BJ (cell line): ENCODE results near the gene CYP4A11. TPM values are rescaled to one million over a fixed set of nuclear protein-coding genes. Genes with fewer than 3 reads are reported as not detected.
"Not testable (repeated sequence)": the region's sequence is repeated elsewhere in the genome, so short reads cannot be mapped to it uniquely, and the experiment has no call there.

ENCODE experiments used
- CTCF ChIA-PET: fragments of 350-600 bp; formaldehyde crosslinking; extraction: SDS; loops from one replicate; lab custom pipeline; 2021; ENCODE audit warnings: antibody characterized with exemption, inconsistent platforms; lab: Yijun Ruan, JAX
- POLR2A ChIA-PET: fragments of 300-600 bp; sonication (Branson Sonifier 250); formaldehyde crosslinking; extraction: SDS; loops from one replicate; lab custom pipeline; 2021; ENCODE audit warnings: antibody characterized with exemption; lab: Charles Lee
- DNase-seq: peaks from one replicate; pipeline ENCODE4 v3.0.0-alpha.2; 2011; ENCODE audit warnings: low read depth
- H3K27me3 ChIP-seq: 2 replicates; pipeline ENCODE4 v1.6.0; 2011; ENCODE audit warnings: low read length; ENCODE audit not compliant: control insufficient read depth, insufficient read depth
- H3K36me3 ChIP-seq: 2 replicates; pipeline ENCODE4 v1.5.1; 2011; ENCODE audit warnings: low read length; ENCODE audit not compliant: control insufficient read depth, insufficient read depth
- H3K4me3 ChIP-seq: 2 replicates; pipeline ENCODE4 v1.5.1; 2011; ENCODE audit warnings: low read depth, mild to moderate bottlenecking, control low read depth, low read length
- polyA plus RNA-seq: library from polyadenylated mRNA; depleted of rRNA; stranded (reverse); fragments of >200 nt; gene quantifications from 2 replicates; pipeline ENCODE4 v1.2.3, GENCODE V29; 2011
- TF ChIP-seq, protein P1 (sequence below): IDR thresholded peaks from 2 replicates; pipeline ENCODE4 v1.5.1; 2011; ENCODE audit warnings: low read depth, mild to moderate bottlenecking, control low read depth, inconsistent platforms, low read length, moderate library complexity; ENCODE audit not compliant: insufficient read depth

CYP4A11 gene
- polyA plus RNA-seq, 1 experiment, result not detected

DNA sequence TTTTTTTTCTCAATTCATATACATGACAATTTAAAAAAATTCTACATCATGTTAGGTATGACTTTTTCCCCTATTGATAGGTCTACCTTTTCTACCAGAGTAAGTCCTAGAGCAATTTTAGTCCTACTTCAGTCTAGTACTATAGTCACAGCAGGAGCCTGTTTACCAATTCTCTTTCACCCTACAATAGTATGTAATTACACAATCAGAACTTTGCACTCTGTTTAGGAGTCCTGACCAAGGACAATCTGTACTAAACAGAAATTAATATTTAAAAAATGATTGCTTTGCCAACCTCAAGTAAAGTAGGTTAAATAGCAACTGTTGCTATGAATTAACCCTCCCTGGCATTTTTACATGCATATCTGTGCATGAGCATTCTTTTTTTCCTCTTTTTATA, 810 bp upstream of the CYP4A11 start:
- TF ChIP-seq, protein P1, sequence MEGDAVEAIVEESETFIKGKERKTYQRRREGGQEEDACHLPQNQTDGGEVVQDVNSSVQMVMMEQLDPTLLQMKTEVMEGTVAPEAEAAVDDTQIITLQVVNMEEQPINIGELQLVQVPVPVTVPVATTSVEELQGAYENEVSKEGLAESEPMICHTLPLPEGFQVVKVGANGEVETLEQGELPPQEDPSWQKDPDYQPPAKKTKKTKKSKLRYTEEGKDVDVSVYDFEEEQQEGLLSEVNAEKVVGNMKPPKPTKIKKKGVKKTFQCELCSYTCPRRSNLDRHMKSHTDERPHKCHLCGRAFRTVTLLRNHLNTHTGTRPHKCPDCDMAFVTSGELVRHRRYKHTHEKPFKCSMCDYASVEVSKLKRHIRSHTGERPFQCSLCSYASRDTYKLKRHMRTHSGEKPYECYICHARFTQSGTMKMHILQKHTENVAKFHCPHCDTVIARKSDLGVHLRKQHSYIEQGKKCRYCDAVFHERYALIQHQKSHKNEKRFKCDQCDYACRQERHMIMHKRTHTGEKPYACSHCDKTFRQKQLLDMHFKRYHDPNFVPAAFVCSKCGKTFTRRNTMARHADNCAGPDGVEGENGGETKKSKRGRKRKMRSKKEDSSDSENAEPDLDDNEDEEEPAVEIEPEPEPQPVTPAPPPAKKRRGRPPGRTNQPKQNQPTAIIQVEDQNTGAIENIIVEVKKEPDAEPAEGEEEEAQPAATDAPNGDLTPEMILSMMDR, result no peak
- ChIA-PET POLR2A (no interaction called here), CTCF (no interaction called here)
- H3K36me3 ChIP-seq, result no peaks in the 10 kb centered on the region
- no peaks in the 10 kb centered on the region for H3K27me3 ChIP-seq
- no peak for DNase-seq
- no peak overlapping the region for H3K4me3 ChIP-seq

DNA sequence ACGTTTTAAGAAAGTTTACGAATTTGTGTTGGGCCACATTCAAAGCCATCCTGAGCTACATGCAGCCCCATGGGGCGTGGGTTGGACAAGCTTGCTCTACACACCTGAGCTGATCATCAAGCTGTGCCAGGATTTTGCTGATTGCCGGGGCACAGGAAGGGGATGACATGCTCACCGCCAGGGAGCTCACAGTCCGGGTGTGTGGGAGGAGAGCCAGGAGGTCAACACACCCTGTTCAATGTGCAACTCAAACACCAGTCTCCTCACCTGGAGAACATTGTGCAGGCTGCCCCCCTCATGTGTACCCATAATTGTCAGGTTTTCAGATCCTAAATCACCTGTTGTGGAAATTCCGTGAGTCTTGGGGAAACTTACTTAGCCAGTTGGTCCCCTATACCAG, 969 bp downstream of the CYP4A11 start:
- Histone ChIP-seq H3K36me3 (no peaks in the 10 kb centered on the region), H3K27me3 (no peaks in the 10 kb centered on the region), H3K4me3 (no peak overlapping the region)
- ChIA-PET POLR2A (no interaction called here), CTCF (no interaction called here)
- TF ChIP-seq, protein P1, result no peak
- DNase-seq, result no peak

DNA sequence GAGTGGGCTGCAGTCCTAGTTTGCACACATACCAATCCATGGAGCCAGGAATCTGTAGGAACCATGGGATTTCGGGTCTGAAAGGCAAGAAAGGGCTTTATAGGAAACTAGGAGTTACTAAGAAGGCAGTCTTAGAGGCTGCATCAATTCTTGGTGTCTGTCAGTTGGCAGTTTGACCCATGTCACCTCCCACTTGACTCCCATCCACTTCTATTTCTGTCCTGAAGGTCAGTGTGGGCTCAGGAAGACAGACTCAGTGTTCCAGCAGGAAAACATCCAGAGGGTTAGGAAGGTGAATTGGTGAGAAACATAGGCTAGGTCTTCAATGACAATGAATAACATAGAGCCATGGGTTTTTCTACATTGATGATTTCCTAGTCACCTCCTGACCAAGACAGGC, 4.0 kb downstream of the CYP4A11 start:
- TF ChIP-seq, protein P1, result no peak
- no peak for DNase-seq
- POLR2A ChIA-PET, result no interaction called here
- Histone ChIP-seq H3K4me3 (no peak overlapping the region), H3K36me3 (no peaks in the 10 kb centered on the region), H3K27me3 (no peaks in the 10 kb centered on the region)
- CTCF ChIA-PET, result no interaction called here

DNA sequence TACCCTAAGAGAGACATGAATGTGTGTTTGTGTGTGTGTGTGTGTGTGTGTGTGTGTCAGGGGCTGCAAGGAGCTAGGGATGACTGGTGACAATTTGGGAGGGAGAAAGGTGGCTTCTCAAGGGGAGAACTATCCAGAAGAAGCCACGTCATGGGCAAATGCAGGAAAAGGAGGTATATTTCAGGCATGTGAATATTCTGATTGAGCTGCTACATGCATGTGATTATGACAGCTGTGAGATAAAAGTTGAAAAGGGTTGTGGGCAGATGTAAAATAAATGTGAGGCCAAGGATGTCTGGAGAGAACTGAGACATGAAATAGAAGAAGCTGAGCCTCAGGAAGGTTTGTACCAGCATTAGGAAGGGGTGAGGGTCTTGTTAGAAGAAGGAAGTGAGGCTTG, 4.5 kb downstream of the CYP4A11 start:
- CTCF ChIA-PET, result no interaction called here

DNA sequence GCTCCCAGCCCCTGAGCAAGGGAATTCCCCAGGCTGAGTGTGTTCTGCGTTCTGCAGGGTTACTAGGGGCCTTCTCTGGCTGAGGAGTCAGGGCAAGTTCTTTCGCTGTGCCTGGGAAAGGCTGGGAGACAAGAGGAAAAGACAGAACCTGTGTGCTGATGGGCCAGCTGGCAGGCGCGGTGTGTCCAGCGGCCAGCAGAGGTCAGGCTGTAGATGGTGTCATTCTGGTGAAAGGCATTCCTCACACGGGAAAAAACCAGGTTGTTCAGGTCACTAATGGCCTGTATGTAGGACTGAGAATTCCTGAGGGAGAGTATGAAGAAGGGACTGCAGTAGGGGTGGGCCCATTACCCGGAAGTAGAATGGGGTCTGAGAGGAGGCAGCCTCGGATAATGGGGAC, 6.4 kb downstream of the CYP4A11 start:
- CTCF ChIA-PET, result not testable (repeated sequence)

More for the DNA sequence above, 4.5 kb downstream of the CYP4A11 start:
- POLR2A ChIA-PET, result no interaction called here
- Histone ChIP-seq H3K36me3 (no peaks in the 10 kb centered on the region), H3K27me3 (no peaks in the 10 kb centered on the region), H3K4me3 (no peak overlapping the region)
- DNase-seq, result no peak
- TF ChIP-seq, protein P1, result no peak

DNA sequence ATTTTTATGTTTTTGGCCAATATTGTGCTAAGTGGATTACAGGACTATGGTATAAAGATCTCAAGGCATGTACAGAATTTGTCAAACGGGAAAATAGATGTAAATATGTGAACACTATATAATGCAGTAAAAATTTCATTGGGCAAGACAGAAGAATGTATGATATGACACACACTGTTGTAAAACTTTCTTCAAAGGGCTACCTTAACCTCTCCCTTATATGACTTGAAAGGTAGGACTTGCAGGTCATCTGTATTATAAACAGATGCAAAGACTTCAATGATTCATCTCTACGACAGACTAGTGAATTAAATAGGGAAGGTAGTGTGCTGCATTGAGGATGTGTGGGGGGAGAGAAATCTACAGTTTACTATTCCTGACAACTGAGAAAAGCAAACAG, 9.3 kb downstream of the CYP4A11 start:
- H3K27me3 ChIP-seq, DNase-seq, H3K4me3 ChIP-seq, H3K36me3 ChIP-seq, POLR2A ChIA-PET, CTCF ChIA-PET: not testable (repeated sequence)

More for the DNA sequence above, 6.4 kb downstream of the CYP4A11 start:
- POLR2A ChIA-PET, H3K36me3 ChIP-seq, H3K27me3 ChIP-seq, H3K4me3 ChIP-seq, DNase-seq: not testable (repeated sequence)
- TF ChIP-seq, protein P1, result peak; percentile 30; the same call in 1 of the 2 replicates
